Muscle layer of colon (tissue), 2 donors: Measurements from ENCODE around the gene GRIN2C.
"Not testable (repeated sequence)": the region's sequence is repeated elsewhere in the genome, so short reads cannot be mapped to it uniquely, and the experiment has no call there.

Experiments
- H3K27ac ChIP-seq: one replicate; pipeline ENCODE4 v1.7.0; 2013; ENCODE audit warnings: low read depth, mild to moderate bottlenecking, low read length, moderate library complexity
- H3K27me3 ChIP-seq, 2 donors: one replicate each; pipeline ENCODE4 v1.7.0; 2013; ENCODE audit warnings: low read length in 2 of 2, mild to moderate bottlenecking in 2 of 2; ENCODE audit not compliant: insufficient read depth in 2 of 2, control insufficient read depth in 1 of 2
- H3K36me3 ChIP-seq: one replicate; pipeline ENCODE4 v1.7.0; 2013; ENCODE audit warnings: mild to moderate bottlenecking, low read length; ENCODE audit not compliant: insufficient read depth
- H3K4me1 ChIP-seq: one replicate; pipeline ENCODE4 v1.7.0; 2013; ENCODE audit warnings: mild to moderate bottlenecking, low read length; ENCODE audit not compliant: insufficient read depth
- H3K4me3 ChIP-seq, 2 donors: one replicate each; pipeline ENCODE4 v1.7.0; 2013; ENCODE audit warnings: low read length in 2 of 2, low read depth in 1 of 2, mild to moderate bottlenecking in 1 of 2, moderate library complexity in 1 of 2
- H3K9ac ChIP-seq: one replicate; pipeline ENCODE4 v1.7.0; 2013; ENCODE audit warnings: low read length
- H3K9me3 ChIP-seq: one replicate; pipeline ENCODE4 v1.7.0; 2013; ENCODE audit warnings: mild to moderate bottlenecking, low read length
- donor health status: abdominal sarcoma.
- donor health status: Adenocarcinoma of cecum.

Gene GRIN2C

DNA sequence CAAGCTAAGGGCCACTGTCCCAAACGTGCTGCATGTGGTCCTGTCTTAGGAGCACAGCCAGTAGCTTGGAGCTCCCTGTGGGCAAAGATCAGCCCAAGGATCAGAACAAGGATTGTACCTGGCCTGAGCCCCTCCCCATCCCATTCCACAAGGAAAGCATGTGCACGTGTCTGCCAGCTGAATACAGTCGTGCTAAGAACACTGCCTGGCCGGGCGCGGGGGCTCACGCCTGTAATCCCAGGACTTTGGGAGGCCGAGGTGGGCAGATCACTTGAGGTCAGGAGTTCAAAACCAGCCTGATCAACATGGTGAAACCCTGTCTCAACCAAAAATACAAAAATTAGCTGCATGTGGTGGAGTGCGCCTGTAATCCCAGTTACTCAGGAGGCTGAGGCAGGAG is 10.3 kb upstream of the GRIN2C start:
- not testable (repeated sequence) for H3K4me3 ChIP-seq

DNA sequence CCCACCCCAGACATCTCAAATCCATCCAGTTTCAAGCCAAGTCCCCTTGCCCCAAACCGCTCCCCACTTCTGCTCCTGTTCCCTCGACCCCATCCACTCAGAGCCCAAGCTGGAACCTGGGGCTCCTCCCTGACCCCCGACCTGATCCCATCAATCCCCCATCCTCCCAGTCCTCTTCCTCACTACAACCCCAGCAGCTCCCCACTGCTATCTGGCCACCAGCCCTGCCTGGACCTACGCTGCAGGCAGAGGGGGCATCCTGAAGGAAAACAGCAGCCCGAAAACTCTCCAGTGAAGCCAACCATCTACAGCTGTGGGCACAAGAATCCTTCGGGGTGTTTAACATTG is 9.2 kb upstream of the GRIN2C start:
- peaks cover 10% of the 10 kb centered on the region for H3K4me1 ChIP-seq
- H3K27ac ChIP-seq, result no peak overlapping the region
- no peaks in the 10 kb centered on the region for H3K36me3 ChIP-seq
- H3K27me3 ChIP-seq, result no peaks in the 10 kb centered on the region
- H3K4me3 ChIP-seq, result no peak overlapping the region
- no peak overlapping the region for H3K9ac ChIP-seq
- no peaks in the 10 kb centered on the region for H3K9me3 ChIP-seq

More for the DNA sequence above, 10.3 kb upstream of the GRIN2C start:
- not testable (repeated sequence) for H3K27ac ChIP-seq, H3K9ac ChIP-seq, H3K9me3 ChIP-seq, H3K27me3 ChIP-seq, H3K36me3 ChIP-seq
- H3K4me1 ChIP-seq, result peaks cover 13% of the 10 kb centered on the region

DNA sequence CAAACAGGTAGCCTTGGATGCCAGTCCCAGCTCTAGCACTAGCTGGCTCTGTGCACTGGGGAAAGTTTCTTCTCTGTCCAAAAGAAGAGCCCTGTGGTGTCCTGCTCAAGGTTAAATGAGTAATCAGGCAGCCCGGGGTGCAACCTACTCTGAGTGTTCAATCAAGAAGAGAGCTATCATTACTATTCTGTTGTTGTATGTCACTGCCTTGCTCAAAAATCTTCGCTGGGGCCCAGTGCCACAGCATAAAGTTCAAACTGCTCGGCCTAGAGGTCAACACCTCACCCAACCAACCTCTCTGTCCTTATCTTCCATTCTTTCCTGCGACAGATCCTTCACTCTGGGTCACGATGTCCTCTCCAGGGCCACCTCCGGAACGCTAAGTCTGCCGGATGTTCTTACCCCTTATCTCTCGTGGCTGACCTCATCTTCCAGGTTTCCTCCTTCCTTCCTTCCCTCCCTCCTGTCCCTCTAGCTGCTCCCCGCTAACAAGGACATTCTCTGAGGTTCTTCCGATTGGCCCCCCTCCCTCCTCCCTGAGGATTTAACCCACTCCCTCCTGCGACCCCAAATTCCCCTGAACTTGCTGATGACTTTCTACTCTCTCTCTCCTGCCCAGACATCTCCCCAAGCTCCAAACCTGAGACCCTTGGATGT is 8.7 kb upstream of the GRIN2C start:
- Histone ChIP-seq H3K4me1 (peaks cover 6% of the 10 kb centered on the region), H3K27ac (no peak overlapping the region), H3K36me3 (no peaks in the 10 kb centered on the region), H3K4me3 (no peak overlapping the region), H3K27me3 (no peaks in the 10 kb centered on the region), H3K9ac (no peak overlapping the region), H3K9me3 (no peaks in the 10 kb centered on the region)

DNA sequence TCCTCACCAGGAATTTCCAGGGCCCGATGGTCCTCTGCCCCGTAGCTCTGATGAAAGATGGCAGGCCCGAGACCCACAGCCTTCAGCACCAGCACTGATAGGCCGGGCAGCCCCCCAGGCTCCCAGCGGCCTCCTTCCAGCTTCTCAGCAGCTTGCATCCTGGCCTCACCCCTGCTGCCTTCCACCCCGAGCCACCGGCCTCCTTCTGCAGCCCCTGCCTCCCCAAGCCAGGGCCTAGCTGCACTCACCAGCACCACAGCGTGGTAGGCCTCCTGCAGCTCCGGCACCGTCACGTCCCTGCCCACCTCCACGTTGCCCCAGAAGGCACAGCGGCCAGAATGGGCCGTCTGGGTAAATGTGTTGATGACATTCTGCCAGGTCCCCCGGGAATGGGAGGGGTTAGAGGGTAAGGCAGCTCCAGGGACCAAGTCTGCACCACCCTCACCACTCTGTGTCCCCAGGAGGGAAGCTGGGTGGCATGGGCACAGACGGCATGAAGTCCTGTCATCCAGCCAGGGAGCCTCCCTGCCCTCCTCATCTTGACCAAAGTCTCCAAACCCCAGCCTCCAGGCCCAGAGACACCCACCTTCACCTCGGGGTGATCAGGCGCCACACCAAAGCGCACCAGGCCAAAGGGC is 6.6 kb upstream of the GRIN2C start:
- Histone ChIP-seq H3K27ac (no peak overlapping the region), H3K4me1 (peaks cover 8% of the 10 kb centered on the region), H3K27me3 (peaks cover 4 to 14% of the 10 kb centered on the region in 2 donors), H3K9me3 (no peaks in the 10 kb centered on the region), H3K36me3 (no peaks in the 10 kb centered on the region), H3K9ac (no peak overlapping the region), H3K4me3 (no peak overlapping the region)

DNA sequence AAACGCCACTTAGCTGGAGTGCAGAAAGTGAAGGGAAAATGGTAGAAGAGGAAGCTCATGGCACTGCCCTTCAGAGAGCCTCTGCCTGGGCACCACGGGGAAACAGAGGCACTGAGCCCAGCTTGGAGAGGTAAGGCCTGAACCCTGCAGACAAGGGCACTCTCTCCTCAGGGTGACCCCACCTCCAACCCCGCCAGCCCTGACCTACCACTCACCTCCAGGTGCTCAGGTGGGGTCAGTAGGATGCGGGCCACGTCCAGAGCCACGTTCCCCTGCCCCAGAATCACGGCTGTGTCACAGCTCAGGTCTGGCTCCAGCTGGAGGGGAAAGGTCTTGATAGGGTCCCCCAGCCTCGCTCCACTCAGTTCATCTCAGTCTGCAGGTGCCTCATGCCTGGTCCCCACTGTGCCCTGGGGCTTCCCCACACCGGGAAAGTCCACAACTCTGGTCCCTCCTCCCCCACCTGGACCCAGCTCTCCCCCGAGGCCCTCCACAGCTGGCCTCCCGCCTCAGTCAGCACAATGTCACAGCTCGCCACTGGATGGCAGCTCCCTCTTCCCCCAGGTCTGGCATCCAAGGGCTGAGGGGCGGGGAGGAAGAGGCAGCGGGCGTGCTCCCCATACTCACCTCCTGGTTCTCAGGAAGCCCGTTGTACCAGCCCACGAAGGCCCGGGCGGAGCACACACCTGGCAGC is 6.0 kb upstream of the GRIN2C start:
- Histone ChIP-seq H3K36me3 (no peaks in the 10 kb centered on the region), H3K27me3 (peaks cover 4 to 21% of the 10 kb centered on the region in 2 donors), H3K9ac (no peak overlapping the region), H3K4me1 (peaks cover 8% of the 10 kb centered on the region), H3K9me3 (no peaks in the 10 kb centered on the region), H3K4me3 (no peak overlapping the region), H3K27ac (no peak overlapping the region)

DNA sequence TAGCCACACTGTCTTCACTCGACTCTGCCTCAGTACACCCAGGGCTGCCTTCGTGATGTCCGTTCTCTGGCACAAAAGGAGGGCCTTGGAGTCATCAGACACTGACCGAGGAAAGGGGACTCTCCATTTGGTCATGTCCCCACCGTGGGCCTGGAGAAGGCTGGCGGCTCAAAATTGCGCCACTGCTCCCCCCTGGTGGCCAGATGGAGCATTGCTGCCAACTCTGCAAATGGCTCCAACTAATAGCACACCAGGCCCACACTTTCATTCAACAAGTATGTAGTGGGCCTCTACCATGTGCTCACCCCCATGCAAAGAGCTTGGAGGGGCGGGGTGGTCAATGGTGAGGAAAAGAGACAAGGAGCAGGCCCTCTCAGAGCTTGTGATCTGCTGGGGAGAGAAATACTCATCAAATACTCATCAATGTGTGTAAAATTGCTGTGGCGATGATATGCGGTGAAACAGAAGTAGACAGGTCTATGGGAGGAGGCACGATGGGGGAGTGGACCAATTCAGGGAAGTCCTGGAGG is 5.2 kb upstream of the GRIN2C start:
- Histone ChIP-seq H3K9ac (no peak overlapping the region), H3K4me3 (no peak overlapping the region), H3K9me3 (no peaks in the 10 kb centered on the region), H3K27me3 (peaks cover 4 to 28% of the 10 kb centered on the region in 2 donors), H3K4me1 (peaks cover 8% of the 10 kb centered on the region), H3K27ac (no peak overlapping the region), H3K36me3 (no peaks in the 10 kb centered on the region)

DNA sequence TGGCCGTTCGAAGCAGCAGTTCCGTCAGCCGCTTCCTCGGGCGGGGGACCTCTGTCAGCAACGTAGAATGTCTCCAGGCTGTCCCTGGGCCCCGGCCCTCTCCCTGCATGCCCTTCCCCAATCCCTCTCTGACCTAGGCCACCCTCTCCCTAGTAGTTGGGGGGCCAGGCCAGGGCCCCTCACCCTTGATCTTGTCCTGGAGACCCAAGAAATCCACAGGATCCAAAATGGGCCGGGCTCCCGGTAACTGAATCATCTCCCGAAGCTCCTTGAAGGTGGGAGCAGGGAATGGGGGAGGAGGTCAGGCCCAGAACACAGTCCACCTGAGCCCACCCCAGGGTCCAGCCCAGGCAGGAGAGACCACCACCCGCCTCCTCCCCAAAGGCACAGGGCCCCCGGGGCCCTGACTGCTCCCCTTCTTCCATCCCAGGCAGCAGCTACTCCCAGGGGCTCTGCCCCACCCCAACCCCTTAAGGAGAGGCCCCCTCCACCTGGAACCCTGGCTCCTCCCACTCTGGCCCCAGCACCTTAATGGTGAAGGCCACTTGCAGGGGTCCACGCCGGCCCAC is 4.7 kb upstream of the GRIN2C start:
- H3K4me1 ChIP-seq, result peaks cover 8% of the 10 kb centered on the region
- H3K9ac ChIP-seq, result no peak overlapping the region
- no peaks in the 10 kb centered on the region for H3K36me3 ChIP-seq
- no peaks in the 10 kb centered on the region for H3K9me3 ChIP-seq
- H3K27ac ChIP-seq, result no peak overlapping the region
- peaks cover 4 to 34% of the 10 kb centered on the region in 2 donors for H3K27me3 ChIP-seq
- H3K4me3 ChIP-seq, result no peak overlapping the region

DNA sequence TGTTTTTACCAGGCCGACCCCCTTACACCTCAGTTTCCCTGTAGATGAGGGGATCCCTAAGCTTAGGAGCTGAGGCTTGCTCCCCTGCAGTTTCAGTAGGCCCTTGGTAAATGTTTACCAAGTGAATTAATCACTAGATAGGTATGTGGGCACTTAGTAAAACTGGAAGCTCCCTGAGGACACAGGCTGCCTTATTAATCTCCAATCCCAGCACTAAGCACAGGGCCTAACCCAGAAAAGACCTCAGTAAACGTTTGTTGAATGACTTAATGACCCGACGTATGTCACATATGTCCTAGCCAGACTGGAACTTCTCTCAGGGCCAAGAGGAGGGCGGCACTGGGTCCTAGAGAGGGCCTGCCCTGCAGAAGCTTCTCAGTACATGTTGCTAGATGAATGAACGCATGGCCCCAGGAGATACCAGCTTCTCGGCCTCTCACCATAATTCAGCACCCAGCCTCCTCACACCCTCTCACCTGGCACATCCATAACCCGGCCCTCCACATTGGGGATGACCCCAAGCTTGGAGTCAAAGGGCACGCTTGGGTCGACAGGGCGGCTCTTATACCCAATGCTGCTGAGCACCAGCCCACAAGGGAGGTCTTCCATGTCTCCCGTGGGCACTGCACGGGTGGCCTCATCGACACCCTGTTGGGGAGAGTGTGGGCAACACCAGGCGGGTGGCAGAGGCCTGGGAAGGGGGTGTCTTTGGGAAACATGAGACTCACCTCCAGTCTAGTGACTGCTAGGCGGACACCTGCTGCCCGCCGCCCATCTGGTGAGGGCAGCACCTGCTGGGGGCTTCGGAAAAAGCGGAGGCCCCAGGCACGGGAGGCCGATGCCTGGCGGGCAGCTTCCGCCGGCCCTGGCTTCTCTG is 4.0 kb upstream of the GRIN2C start:
- no peak overlapping the region for H3K27ac ChIP-seq
- H3K4me1 ChIP-seq, result peaks cover 8% of the 10 kb centered on the region
- no peaks in the 10 kb centered on the region for H3K36me3 ChIP-seq
- H3K9me3 ChIP-seq, result no peaks in the 10 kb centered on the region
- H3K9ac ChIP-seq, result no peak overlapping the region
- H3K27me3 ChIP-seq, result peaks cover 11 to 41% of the 10 kb centered on the region in 2 donors
- no peak overlapping the region for H3K4me3 ChIP-seq

DNA sequence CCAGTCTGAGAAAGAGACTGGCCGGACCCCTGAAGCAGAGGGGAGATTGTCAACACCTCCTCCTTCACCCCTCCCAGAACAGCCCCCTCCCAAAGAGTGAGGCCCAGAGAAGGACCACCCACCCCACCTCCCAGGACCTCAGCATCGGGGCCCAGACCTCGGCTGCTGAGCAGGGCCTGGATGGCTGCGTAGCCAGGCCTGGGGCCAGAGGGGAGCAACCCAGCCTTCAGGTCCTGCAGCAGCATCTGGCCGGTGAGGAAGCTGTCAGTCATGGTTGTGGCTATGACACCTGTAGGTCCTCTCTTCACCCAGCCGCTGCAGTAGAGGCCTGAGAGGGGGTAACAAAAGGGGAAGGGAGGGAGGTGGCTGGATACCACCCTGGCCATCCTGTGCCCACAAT is 3.2 kb upstream of the GRIN2C start:
- no peak overlapping the region for H3K27ac ChIP-seq

DNA sequence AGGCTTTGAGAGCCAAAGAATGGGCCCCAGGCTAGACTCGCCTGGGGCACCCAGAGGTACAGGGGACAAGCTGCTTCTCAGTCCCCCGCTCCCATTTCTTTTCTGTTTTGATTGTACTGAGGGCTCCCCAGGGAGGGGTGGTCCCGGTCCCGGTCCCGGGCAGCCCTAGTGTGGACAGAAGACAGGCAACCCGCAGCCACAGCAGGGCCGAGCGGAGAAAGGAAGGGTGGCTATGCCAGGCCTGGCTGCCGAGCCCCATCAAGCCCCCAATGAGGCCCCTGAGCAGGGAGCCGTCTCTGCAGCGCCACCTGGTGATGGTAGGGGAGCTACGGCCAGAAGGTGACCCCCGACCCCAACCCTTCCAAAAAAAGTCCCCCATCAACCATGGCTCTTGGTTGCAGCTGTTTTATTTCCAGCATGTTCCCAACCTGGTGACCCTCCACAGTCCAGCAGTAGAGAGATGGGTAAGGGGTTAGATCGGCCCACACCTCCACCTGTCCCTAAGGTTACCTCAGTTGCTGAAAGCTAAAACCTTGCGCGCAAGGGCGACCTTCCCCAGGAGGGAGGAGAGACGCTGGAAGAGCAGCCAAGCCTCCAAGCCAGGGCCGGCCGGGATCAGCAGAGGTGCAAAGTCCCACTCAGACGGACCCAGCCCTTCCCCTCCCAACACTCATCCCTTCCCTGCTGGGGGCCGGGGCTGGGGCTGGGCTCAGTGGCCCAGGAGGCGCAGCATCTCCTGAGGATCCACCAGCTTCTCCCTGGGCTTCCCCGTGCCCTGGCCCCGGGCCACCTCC is 2.6 kb upstream of the GRIN2C start:
- Histone ChIP-seq H3K4me3 (no peak overlapping the region), H3K4me1 (peaks cover 8% of the 10 kb centered on the region), H3K27ac (no peak overlapping the region), H3K27me3 (peaks cover 13 to 47% of the 10 kb centered on the region in 2 donors), H3K9ac (no peak overlapping the region), H3K9me3 (no peaks in the 10 kb centered on the region), H3K36me3 (no peaks in the 10 kb centered on the region)

More for the DNA sequence above, 3.2 kb upstream of the GRIN2C start:
- peaks cover 8% of the 10 kb centered on the region for H3K4me1 ChIP-seq
- H3K9ac ChIP-seq, result no peak overlapping the region
- peaks cover 13 to 44% of the 10 kb centered on the region in 2 donors for H3K27me3 ChIP-seq
- no peak overlapping the region for H3K4me3 ChIP-seq
- H3K36me3 ChIP-seq, result no peaks in the 10 kb centered on the region
- no peaks in the 10 kb centered on the region for H3K9me3 ChIP-seq
